GM20431 (cell line): ENCODE data around the gene NDNF.

Experiments used
- in situ Hi-C: fragments of 300-500 bp; cut with MseI, MboI; formaldehyde crosslinking; loops from one replicate; pipeline ENCODE4 v1.15.0; 2020; ENCODE audit warnings: low sequenced_read_pairs; ENCODE audit not compliant: unreplicated experiment

NDNF gene

GRCh38 chr4:121026034-121026433 is 46.3 kb downstream of the NDNF start:
- in situ Hi-C loops: no loop called here

- in situ Hi-C loops: no loop called here
Measured at GRCh38 chr4:121025540-121025939, 46.8 kb downstream of the NDNF start.

GRCh38 chr4:121018543-121018942 is 53.8 kb downstream of the NDNF start:
- in situ Hi-C loops: no loop called here

- in situ Hi-C loops: no loop called here
Measured at GRCh38 chr4:121016611-121017010, 55.7 kb downstream of the NDNF start.

GRCh38 chr4:121015421-121015820 is 56.9 kb downstream of the NDNF start:
- in situ Hi-C loops: no loop called here

- in situ Hi-C loops: no loop called here
Measured at GRCh38 chr4:121014544-121014943, 57.8 kb downstream of the NDNF start.

- in situ Hi-C loops: no loop called here
Measured at GRCh38 chr4:121011780-121012340, 60.5 kb downstream of the NDNF start.

GRCh38 chr4:121011138-121011537 is 61.2 kb downstream of the NDNF start:
- in situ Hi-C loops: no loop called here

GRCh38 chr4:121009578-121010478 is 62.5 kb downstream of the NDNF start:
- in situ Hi-C loops: no loop called here

- in situ Hi-C loops: no loop called here
Measured at GRCh38 chr4:121007660-121008059, 64.7 kb downstream of the NDNF start.

GRCh38 chr4:121003863-121004262 is 68.5 kb downstream of the NDNF start:
- in situ Hi-C loops: no loop called here

- in situ Hi-C loops: no loop called here
Measured at GRCh38 chr4:120995266-120996010, 76.9 kb downstream of the NDNF start.

GRCh38 chr4:120994521-120994920 is 77.8 kb downstream of the NDNF start:
- in situ Hi-C loops: no loop called here

GRCh38 chr4:120991885-120992284 is 80.5 kb downstream of the NDNF start:
- in situ Hi-C loops: no loop called here

GRCh38 chr4:120990246-120990645 is 82.1 kb downstream of the NDNF start:
- in situ Hi-C loops: no loop called here
